ENCODE measurements around the gene NCL.

Gene NCL

GRCh38 chr2:231463698-231464575, at the start of gene NCL:
Gene NCL (minus strand): TSS chr2:231464484. CDS start chr2:231464353, 131 bp downstream.
- peak; percentile 87 for DNase-seq (ENCODE audit: low spot score)
- in situ Hi-C loops (cut with MboI; ENCODE audit: low sequenced_read_pairs, unreplicated experiment), result no loop called here
- no peak for TF ChIP-seq CTCF (IDR thresholded peaks at IDR 0.05; ENCODE audit: borderline replicate concordance, control extremely low read depth, extremely low read depth, insufficient read depth, missing control alignments)

GRCh38 chr2:231513746-231514224, 49.5 kb upstream of the NCL start:
- DNase-seq (ENCODE audit: low spot score), result no peak
- TF ChIP-seq CTCF (IDR thresholded peaks at IDR 0.05; ENCODE audit: borderline replicate concordance, control extremely low read depth, extremely low read depth, insufficient read depth, missing control alignments), result no peak
- in situ Hi-C loops (cut with MboI; ENCODE audit: low sequenced_read_pairs, unreplicated experiment), result no loop called here

- no peak for TF ChIP-seq CTCF (IDR thresholded peaks at IDR 0.05; ENCODE audit: borderline replicate concordance, control extremely low read depth, extremely low read depth, insufficient read depth, missing control alignments)
Measured at GRCh38 chr2:231512222-231512621, 47.9 kb upstream of the NCL start.

GRCh38 chr2:231503766-231504165, 39.5 kb upstream of the NCL start:
- in situ Hi-C loops (cut with MboI; ENCODE audit: low sequenced_read_pairs, unreplicated experiment), result no loop called here
- TF ChIP-seq CTCF (IDR thresholded peaks at IDR 0.05; ENCODE audit: borderline replicate concordance, control extremely low read depth, extremely low read depth, insufficient read depth, missing control alignments), result no peak
- no peak for DNase-seq (ENCODE audit: low spot score)

More at GRCh38 chr2:231512222-231512621, 47.9 kb upstream of the NCL start:
- in situ Hi-C loops (cut with MboI; ENCODE audit: low sequenced_read_pairs, unreplicated experiment), result no loop called here
- DNase-seq (ENCODE audit: low spot score), result no peak

- DNase-seq (ENCODE audit: low spot score), result no peak
- in situ Hi-C loops (cut with MboI; ENCODE audit: low sequenced_read_pairs, unreplicated experiment), result no loop called here
- no peak for TF ChIP-seq CTCF (IDR thresholded peaks at IDR 0.05; ENCODE audit: borderline replicate concordance, control extremely low read depth, extremely low read depth, insufficient read depth, missing control alignments)
Measured at GRCh38 chr2:231502596-231502995, 38.3 kb upstream of the NCL start.

GRCh38 chr2:231497651-231498050, 33.4 kb upstream of the NCL start:
- in situ Hi-C loops (cut with MboI; ENCODE audit: low sequenced_read_pairs, unreplicated experiment), result no loop called here
- no peak for TF ChIP-seq CTCF (IDR thresholded peaks at IDR 0.05; ENCODE audit: borderline replicate concordance, control extremely low read depth, extremely low read depth, insufficient read depth, missing control alignments)
- no peak for DNase-seq (ENCODE audit: low spot score)
